ENCODE data around the gene SCAF4. TPM values are rescaled to one million over a fixed set of nuclear protein-coding genes. Genes with fewer than 3 reads are reported as not detected.

SCAF4 gene
- total and polyA plus RNA-seq, 2 of the 8 experiments (the other 6 are each of a cell fraction or from before 2014, with no cell fraction given): 28.9 to 55.1 TPM

DNA sequence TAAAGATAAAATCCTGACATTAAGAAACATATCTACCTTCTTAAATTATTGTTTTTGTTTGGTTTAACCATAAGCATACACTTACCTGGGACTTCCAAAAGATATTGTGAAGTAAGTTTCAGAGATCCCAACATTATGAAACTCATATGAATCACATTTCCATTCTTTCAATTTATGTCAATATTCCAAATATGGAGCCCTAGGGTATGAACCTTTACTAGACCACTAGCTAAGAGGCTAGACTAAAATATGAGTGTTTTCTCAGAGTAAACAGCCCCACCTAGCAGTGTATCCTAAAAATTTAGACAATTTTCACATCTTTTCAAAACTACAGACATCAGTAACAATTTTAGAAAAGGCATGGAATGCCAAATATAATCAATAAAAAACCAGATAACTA is 24.4 kb downstream of the SCAF4 start:
- Histone ChIP-seq H2AK5ac (ENCODE audit: low read depth, low read length) (no peak overlapping the region), H3K9ac (replicated peaks in 1 of 4; ENCODE audit: extremely low read depth in 1 of 4, low read depth in 3 of 4, low read length in 3 of 4) (no peak overlapping the region), H4K20me1 (replicated peaks in 1 of 2; ENCODE audit: control insufficient read depth in 1 of 2, insufficient read depth in 2 of 2, low read length in 2 of 2) (peaks cover 14 to 31% of the 10 kb centered on the region in 2 experiments), H3K4me2 (ENCODE audit: insufficient read depth in 1 of 2, low read depth in 2 of 2, low read length in 2 of 2) (no peak overlapping the region), H3K14ac (ENCODE audit: insufficient read length) (no peak overlapping the region), H4K8ac (ENCODE audit: extremely low read depth, insufficient read depth, low read length) (no peak overlapping the region), H3K4ac (replicated peaks; ENCODE audit: insufficient read length, low read depth, low read length) (no peak overlapping the region), H2BK120ac (replicated peaks; ENCODE audit: low read depth, low read length) (no peak overlapping the region), H3K18ac (ENCODE audit: extremely low read depth, low read length) (no peak overlapping the region), H2BK20ac (ENCODE audit: low read length) (no peak overlapping the region), H3K23ac (ENCODE audit: insufficient read length) (no peak overlapping the region), H2AFZ (ENCODE audit: low read length) (no peak overlapping the region), H3K56ac (replicated peaks; ENCODE audit: insufficient read length, low read depth, low read length) (no peak overlapping the region), H3K23me2 (ENCODE audit: low read depth, low read length) (no peaks in the 10 kb centered on the region), H3K4me1 (replicated peaks in 1 of 4; ENCODE audit: control insufficient read depth in 3 of 4, insufficient read depth in 4 of 4, low read length in 3 of 4) (peaks cover 0 to 8% (median under 1%) of the 10 kb centered on the region in 4 experiments; a peak in 5 of 7 replicates), H3K79me1 (ENCODE audit: low read depth, low read length) (no peaks in the 10 kb centered on the region), H3K27ac (ENCODE audit: low read depth, low read length) (no peak overlapping the region), H3K79me2 (ENCODE audit: control insufficient read depth in 1 of 2, insufficient read depth in 2 of 2, low read length in 2 of 2) (peaks cover 8 to 99% of the 10 kb centered on the region in 2 experiments), H3K4me3 (ENCODE audit: extremely low read depth in 1 of 4, insufficient read depth in 2 of 4, low read depth in 3 of 4, low read length in 4 of 4) (no peak overlapping the region), H2BK15ac (ENCODE audit: low read length) (no peak overlapping the region), H3K9me3 (ENCODE audit: insufficient read depth in 2 of 2, low read depth in 1 of 2, low read length in 1 of 2) (no peaks in the 10 kb centered on the region), H3K27me3 (replicated peaks in 1 of 4; ENCODE audit: control insufficient read depth in 3 of 4, extremely low read depth in 1 of 4, insufficient read depth in 3 of 4, low read length in 3 of 4) (no peaks in the 10 kb centered on the region), H4K91ac (replicated peaks; ENCODE audit: insufficient read length, low read length) (no peak overlapping the region), H4K5ac (ENCODE audit: insufficient read length, low read depth, low read length) (no peak overlapping the region), H3K36me3 (ENCODE audit: control insufficient read depth in 2 of 4, insufficient read depth in 4 of 4, low read length in 3 of 4) (peaks cover 0 to 27% (median 3%) of the 10 kb centered on the region in 4 experiments; a peak in 3 of 8 replicates), H2BK5ac (ENCODE audit: low read depth, low read length) (no peak overlapping the region), H2BK12ac (ENCODE audit: low read depth, low read length) (no peak overlapping the region)
- ChIA-PET CTCF (ENCODE audit: partially characterized antibody) (no interaction called here), POLR2A (ENCODE audit: partially characterized antibody) (no interaction called here)
- FAIRE-seq: no peak
- no peak for DNase-seq (ENCODE audit: low read depth in 1 of 2, low spot score in 2 of 2)
- TF ChIP-seq GTF2F1 (IDR thresholded peaks at IDR 0.05; ENCODE audit: borderline replicate concordance, low read depth, low read length): no peak
- TF ChIP-seq CEBPB (IDR thresholded peaks at IDR 0.05; ENCODE audit: low read depth, low read length): no peak
- TF ChIP-seq TBP (IDR thresholded peaks at IDR 0.05; ENCODE audit: low read depth, low read length): no peak
- no peak for TF ChIP-seq RNF2 (IDR thresholded peaks at IDR 0.05; ENCODE audit: borderline replicate concordance, low read depth, low read length, missing control alignments, poor library complexity, severe bottlenecking)
- TF ChIP-seq TAF7 (optimal IDR thresholded peaks at IDR 0.05; ENCODE audit: borderline replicate concordance, low read depth, low read length): no peak
